Measurements from ENCODE around the gene DBNDD2.

DBNDD2 gene

GRCh38 chr20:45427236-45428149, 19.4 kb downstream of the DBNDD2 start:
- no peaks in the 10 kb centered on the region for H3K4me1 ChIP-seq (ENCODE audit: control insufficient read depth in 1 of 2, insufficient read depth in 2 of 2, low read length in 2 of 2)
- H3K9me3 ChIP-seq (ENCODE audit: insufficient read depth, low read depth, low read length), result peaks cover 4% of the 10 kb centered on the region
- no peak overlapping the region for H3K4me2 ChIP-seq (ENCODE audit: low read length)
- no peak overlapping the region for H3K27ac ChIP-seq (ENCODE audit: low read depth, low read length)
- H2BK5ac ChIP-seq (ENCODE audit: low read depth, low read length, poor library complexity), result no peak overlapping the region
- no peak overlapping the region for H3K14ac ChIP-seq (ENCODE audit: low read length)
- no peaks in the 10 kb centered on the region for H3K79me2 ChIP-seq (ENCODE audit: control insufficient read depth, insufficient read depth, low read length, poor library complexity)
- H2BK12ac ChIP-seq (ENCODE audit: low read length), result no peak overlapping the region
- no peak overlapping the region for H2AFZ ChIP-seq (ENCODE audit: insufficient read depth, low read length, poor library complexity)
- peaks cover 17 to 18% of the 10 kb centered on the region in 2 experiments for H3K36me3 ChIP-seq (ENCODE audit: control insufficient read depth in 1 of 2, insufficient read depth in 2 of 2, low read length in 2 of 2)
- no peak overlapping the region for H4K12ac ChIP-seq (ENCODE audit: low read depth, low read length)
- WGBS (ENCODE audit: extremely low coverage, insufficient coverage, insufficient read length), result no CpG with 5 or more reads among the region's 14 CpGs
- no peak overlapping the region for H4K91ac ChIP-seq (ENCODE audit: low read depth, low read length)
- no peak overlapping the region for H2AK5ac ChIP-seq (ENCODE audit: low read length)
- no peak overlapping the region for H3K4ac ChIP-seq (ENCODE audit: low read depth, low read length)
- H4K8ac ChIP-seq (ENCODE audit: low read depth, low read length), result no peak overlapping the region
- H3K9ac ChIP-seq (ENCODE audit: low read length), result no peak overlapping the region
- no peaks in the 10 kb centered on the region for H3K79me1 ChIP-seq (ENCODE audit: low read length)
- H3K27me3 ChIP-seq (ENCODE audit: insufficient read depth, low read length), result no peaks in the 10 kb centered on the region
- no peak overlapping the region for H3K23ac ChIP-seq (ENCODE audit: low read length)
- H3K18ac ChIP-seq (ENCODE audit: low read length), result no peak overlapping the region
- H3K4me3 ChIP-seq (ENCODE audit: low read depth, low read length), result no peak overlapping the region
- peak; percentile 22 to 38 for DNase-seq
- H2BK120ac ChIP-seq (ENCODE audit: insufficient read depth, low read length, poor library complexity), result no peak overlapping the region

- Histone ChIP-seq H3K36me3 (ENCODE audit: control insufficient read depth in 1 of 2, insufficient read depth in 2 of 2, low read length in 2 of 2) (peaks cover 9 to 10% of the 10 kb centered on the region in 2 experiments), H3K23ac (ENCODE audit: low read length) (no peak overlapping the region), H3K9ac (ENCODE audit: low read length) (no peak overlapping the region), H3K18ac (ENCODE audit: low read length) (no peak overlapping the region), H4K8ac (ENCODE audit: low read depth, low read length) (no peak overlapping the region), H3K79me1 (ENCODE audit: low read length) (no peaks in the 10 kb centered on the region), H2BK12ac (ENCODE audit: low read length) (no peak overlapping the region), H2AFZ (ENCODE audit: insufficient read depth, low read length, poor library complexity) (no peak overlapping the region), H2BK120ac (ENCODE audit: insufficient read depth, low read length, poor library complexity) (no peak overlapping the region), H2AK5ac (ENCODE audit: low read length) (no peak overlapping the region), H3K9me3 (ENCODE audit: insufficient read depth, low read depth, low read length) (no peaks in the 10 kb centered on the region), H3K4me1 (ENCODE audit: control insufficient read depth in 1 of 2, insufficient read depth in 2 of 2, low read length in 2 of 2) (no peaks in the 10 kb centered on the region), H2BK5ac (ENCODE audit: low read depth, low read length, poor library complexity) (no peak overlapping the region), H3K14ac (ENCODE audit: low read length) (no peak overlapping the region), H3K4ac (ENCODE audit: low read depth, low read length) (no peak overlapping the region), H3K79me2 (ENCODE audit: control insufficient read depth, insufficient read depth, low read length, poor library complexity) (no peaks in the 10 kb centered on the region), H4K12ac (ENCODE audit: low read depth, low read length) (no peak overlapping the region), H3K4me3 (ENCODE audit: low read depth, low read length) (no peak overlapping the region), H3K27ac (ENCODE audit: low read depth, low read length) (no peak overlapping the region), H3K27me3 (ENCODE audit: insufficient read depth, low read length) (no peaks in the 10 kb centered on the region), H3K4me2 (ENCODE audit: low read length) (no peak overlapping the region), H4K91ac (ENCODE audit: low read depth, low read length) (no peak overlapping the region)
- no CpG with 5 or more reads among the region's 2 CpGs for WGBS (ENCODE audit: extremely low coverage, insufficient coverage, insufficient read length)
- DNase-seq, result no peak
Measured at GRCh38 chr20:45429618-45430017, 21.5 kb downstream of the DBNDD2 start.

- no peak overlapping the region for H4K91ac ChIP-seq (ENCODE audit: low read depth, low read length)
- no peak overlapping the region for H3K9ac ChIP-seq (ENCODE audit: low read length)
- no peak overlapping the region for H3K14ac ChIP-seq (ENCODE audit: low read length)
- no peak overlapping the region for H2AFZ ChIP-seq (ENCODE audit: insufficient read depth, low read length, poor library complexity)
- H2AK5ac ChIP-seq (ENCODE audit: low read length), result no peak overlapping the region
- no peak overlapping the region for H2BK120ac ChIP-seq (ENCODE audit: insufficient read depth, low read length, poor library complexity)
- H4K8ac ChIP-seq (ENCODE audit: low read depth, low read length), result no peak overlapping the region
- H3K4ac ChIP-seq (ENCODE audit: low read depth, low read length), result no peak overlapping the region
- peaks cover 0 to 3% of the 10 kb centered on the region in 2 experiments for H3K4me1 ChIP-seq (ENCODE audit: control insufficient read depth in 1 of 2, insufficient read depth in 2 of 2, low read length in 2 of 2)
- H3K36me3 ChIP-seq (ENCODE audit: control insufficient read depth in 1 of 2, insufficient read depth in 2 of 2, low read length in 2 of 2), result peaks cover 0 to 3% of the 10 kb centered on the region in 2 experiments
- WGBS (ENCODE audit: extremely low coverage, insufficient coverage, insufficient read length), result no CpG with 5 or more reads among the region's 5 CpGs
- no peaks in the 10 kb centered on the region for H3K27me3 ChIP-seq (ENCODE audit: insufficient read depth, low read length)
- H3K23ac ChIP-seq (ENCODE audit: low read length), result no peak overlapping the region
- H3K9me3 ChIP-seq (ENCODE audit: insufficient read depth, low read depth, low read length), result no peaks in the 10 kb centered on the region
- H3K79me1 ChIP-seq (ENCODE audit: low read length), result peaks cover 2% of the 10 kb centered on the region
- DNase-seq, result no peak
- H3K18ac ChIP-seq (ENCODE audit: low read length), result no peak overlapping the region
- no peak overlapping the region for H3K4me3 ChIP-seq (ENCODE audit: low read depth, low read length)
- no peaks in the 10 kb centered on the region for H3K79me2 ChIP-seq (ENCODE audit: control insufficient read depth, insufficient read depth, low read length, poor library complexity)
- no peak overlapping the region for H3K4me2 ChIP-seq (ENCODE audit: low read length)
- no peak overlapping the region for H2BK12ac ChIP-seq (ENCODE audit: low read length)
- no peak overlapping the region for H2BK5ac ChIP-seq (ENCODE audit: low read depth, low read length, poor library complexity)
- no peak overlapping the region for H4K12ac ChIP-seq (ENCODE audit: low read depth, low read length)
- no peak overlapping the region for H3K27ac ChIP-seq (ENCODE audit: low read depth, low read length)
Measured at GRCh38 chr20:45432294-45432693, 24.2 kb downstream of the DBNDD2 start.

- no peak overlapping the region for H3K14ac ChIP-seq (ENCODE audit: low read length)
- no peak overlapping the region for H2BK5ac ChIP-seq (ENCODE audit: low read depth, low read length, poor library complexity)
- no peak overlapping the region for H3K9ac ChIP-seq (ENCODE audit: low read length)
- no peaks in the 10 kb centered on the region for H3K36me3 ChIP-seq (ENCODE audit: control insufficient read depth in 1 of 2, insufficient read depth in 2 of 2, low read length in 2 of 2)
- no peaks in the 10 kb centered on the region for H3K9me3 ChIP-seq (ENCODE audit: insufficient read depth, low read depth, low read length)
- no peak overlapping the region for H3K23ac ChIP-seq (ENCODE audit: low read length)
- H3K4me2 ChIP-seq (ENCODE audit: low read length), result no peak overlapping the region
- no peak overlapping the region for H3K18ac ChIP-seq (ENCODE audit: low read length)
- no peak overlapping the region for H3K4me3 ChIP-seq (ENCODE audit: low read depth, low read length)
- H2BK120ac ChIP-seq (ENCODE audit: insufficient read depth, low read length, poor library complexity), result no peak overlapping the region
- no peak overlapping the region for H2AFZ ChIP-seq (ENCODE audit: insufficient read depth, low read length, poor library complexity)
- DNase-seq, result no peak
- no peak overlapping the region for H3K27ac ChIP-seq (ENCODE audit: low read depth, low read length)
- H3K27me3 ChIP-seq (ENCODE audit: insufficient read depth, low read length), result no peaks in the 10 kb centered on the region
- H3K79me2 ChIP-seq (ENCODE audit: control insufficient read depth, insufficient read depth, low read length, poor library complexity), result no peaks in the 10 kb centered on the region
- no peak overlapping the region for H4K8ac ChIP-seq (ENCODE audit: low read depth, low read length)
- H4K12ac ChIP-seq (ENCODE audit: low read depth, low read length), result no peak overlapping the region
- H4K91ac ChIP-seq (ENCODE audit: low read depth, low read length), result no peak overlapping the region
- H3K4me1 ChIP-seq (ENCODE audit: control insufficient read depth in 1 of 2, insufficient read depth in 2 of 2, low read length in 2 of 2), result peaks cover 0 to 3% of the 10 kb centered on the region in 2 experiments
- no peak overlapping the region for H2AK5ac ChIP-seq (ENCODE audit: low read length)
- no peak overlapping the region for H2BK12ac ChIP-seq (ENCODE audit: low read length)
- WGBS (ENCODE audit: extremely low coverage, insufficient coverage, insufficient read length), result no CpG with 5 or more reads among the region's 3 CpGs
- H3K4ac ChIP-seq (ENCODE audit: low read depth, low read length), result no peak overlapping the region
- peaks cover 2% of the 10 kb centered on the region for H3K79me1 ChIP-seq (ENCODE audit: low read length)
Measured at GRCh38 chr20:45433316-45433715, 25.2 kb downstream of the DBNDD2 start.

Data from trophoblast cell (in vitro differentiated cells and primary cell).